HG03432 (cell line): ENCODE measurements around the gene TEP1.
"Not testable (repeated sequence)": the region's sequence is repeated elsewhere in the genome, so short reads cannot be mapped to it uniquely, and the experiment has no call there.

Source experiments
- ATAC-seq: cut with Tn5 transposase; IDR thresholded peaks from one replicate; pipeline ENCODE4 v1.9.1; 2021; ENCODE audit warnings: mild to moderate bottlenecking, moderate library complexity; ENCODE audit not compliant: unreplicated experiment

TEP1 gene

GRCh38 chr14:20412876-20413743 lies at the start of gene TEP1:
TSS of gene TEP1 (minus strand) at chr14:20413501. CDS start at chr14:20408439, 5,062 bp downstream.
- ATAC-seq: peak; percentile 87

DNA sequence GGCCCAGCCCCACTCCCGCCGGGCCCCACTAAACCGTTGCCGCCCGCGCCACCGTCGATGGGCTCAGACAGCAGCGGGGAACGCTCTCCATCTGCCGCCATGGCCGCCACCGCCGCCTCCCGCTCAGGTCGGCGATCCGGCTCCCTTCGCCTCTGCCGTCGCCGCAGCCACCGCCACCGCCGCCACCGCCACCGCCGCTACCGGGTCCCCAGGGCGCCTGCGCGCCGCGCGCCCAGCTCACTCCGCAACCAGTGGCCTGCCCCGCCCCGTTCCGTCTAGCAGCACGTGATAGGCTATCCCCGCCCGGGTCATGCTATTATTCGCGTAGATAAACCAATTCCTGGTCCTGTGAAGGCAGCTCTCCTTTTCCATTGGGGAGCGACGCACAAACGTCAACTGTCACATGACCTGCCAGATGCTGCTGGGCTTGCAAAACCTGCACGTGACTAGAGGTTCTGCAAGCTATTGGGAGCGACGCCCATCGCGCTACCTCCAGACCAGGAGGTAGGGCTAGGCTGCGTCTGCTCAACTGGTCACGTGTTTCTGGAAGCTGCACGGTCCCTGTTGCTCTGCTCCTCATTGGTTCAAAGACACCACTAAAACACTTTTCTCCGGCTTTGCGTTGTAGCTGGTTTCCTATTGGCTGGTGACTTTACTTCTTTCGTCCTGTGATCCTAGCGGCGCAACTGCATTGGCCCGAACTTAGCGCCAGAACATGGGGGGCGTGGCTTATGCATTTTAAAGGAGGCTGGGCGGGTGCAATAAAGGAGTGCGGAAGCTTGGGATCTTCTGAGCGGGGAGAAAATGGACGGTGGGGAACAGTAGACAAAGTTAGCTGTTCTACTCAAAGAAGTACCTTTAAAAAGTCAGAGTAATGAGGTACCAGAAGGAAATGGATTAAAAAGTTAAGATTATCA lies 48.2 kb upstream of the TEP1 start, which contains the start of gene PIP4P1:
TSS of gene PIP4P1 (minus strand) at position 210 of the 917 bp plus-strand sequence. CDS start at position 101, 109 bp downstream.
- peak; percentile 93 for ATAC-seq

DNA sequence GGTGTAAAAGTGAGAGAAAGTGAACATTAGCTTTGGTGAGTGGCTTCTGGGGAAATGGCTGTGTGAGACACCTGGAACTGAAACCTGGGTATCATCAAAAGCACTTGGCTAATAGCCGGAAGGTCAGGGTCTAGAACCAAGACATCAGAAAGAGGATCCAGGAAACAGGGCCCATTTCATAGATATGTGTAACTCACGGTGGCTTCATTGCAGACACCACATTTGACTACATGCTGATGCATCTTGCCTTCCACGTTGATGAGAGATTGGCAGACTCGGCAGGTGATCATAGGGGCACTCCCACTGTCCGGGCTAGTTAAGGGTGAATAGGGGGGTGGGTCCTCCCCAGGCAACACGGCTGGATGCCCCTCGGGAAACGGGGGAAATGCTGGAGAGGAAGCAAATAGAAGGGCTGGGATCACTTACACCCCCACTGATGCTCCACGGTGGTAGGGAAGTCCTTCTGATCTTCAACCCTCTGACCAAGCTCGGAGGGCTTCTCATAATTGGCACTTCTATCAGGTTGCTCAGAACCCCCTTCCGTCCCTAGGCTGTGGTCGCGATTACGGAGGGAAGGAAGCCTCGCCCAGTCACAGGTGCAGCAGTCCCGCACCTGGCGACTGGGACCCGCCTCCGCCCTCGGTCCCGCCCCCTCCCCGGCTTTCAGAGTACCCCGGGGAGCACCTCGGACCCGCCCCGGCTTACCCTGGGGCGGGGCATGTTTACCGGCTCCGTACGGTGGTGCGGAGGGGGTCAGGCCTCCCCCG lies 47.3 kb upstream of the TEP1 start:
- ATAC-seq: peak; percentile 17

- no peak for ATAC-seq
Observed at GRCh38 chr14:20458031-20458789, 44.9 kb upstream of the TEP1 start.

GRCh38 chr14:20456971-20457370 lies 43.7 kb upstream of the TEP1 start:
- ATAC-seq: no peak

DNA sequence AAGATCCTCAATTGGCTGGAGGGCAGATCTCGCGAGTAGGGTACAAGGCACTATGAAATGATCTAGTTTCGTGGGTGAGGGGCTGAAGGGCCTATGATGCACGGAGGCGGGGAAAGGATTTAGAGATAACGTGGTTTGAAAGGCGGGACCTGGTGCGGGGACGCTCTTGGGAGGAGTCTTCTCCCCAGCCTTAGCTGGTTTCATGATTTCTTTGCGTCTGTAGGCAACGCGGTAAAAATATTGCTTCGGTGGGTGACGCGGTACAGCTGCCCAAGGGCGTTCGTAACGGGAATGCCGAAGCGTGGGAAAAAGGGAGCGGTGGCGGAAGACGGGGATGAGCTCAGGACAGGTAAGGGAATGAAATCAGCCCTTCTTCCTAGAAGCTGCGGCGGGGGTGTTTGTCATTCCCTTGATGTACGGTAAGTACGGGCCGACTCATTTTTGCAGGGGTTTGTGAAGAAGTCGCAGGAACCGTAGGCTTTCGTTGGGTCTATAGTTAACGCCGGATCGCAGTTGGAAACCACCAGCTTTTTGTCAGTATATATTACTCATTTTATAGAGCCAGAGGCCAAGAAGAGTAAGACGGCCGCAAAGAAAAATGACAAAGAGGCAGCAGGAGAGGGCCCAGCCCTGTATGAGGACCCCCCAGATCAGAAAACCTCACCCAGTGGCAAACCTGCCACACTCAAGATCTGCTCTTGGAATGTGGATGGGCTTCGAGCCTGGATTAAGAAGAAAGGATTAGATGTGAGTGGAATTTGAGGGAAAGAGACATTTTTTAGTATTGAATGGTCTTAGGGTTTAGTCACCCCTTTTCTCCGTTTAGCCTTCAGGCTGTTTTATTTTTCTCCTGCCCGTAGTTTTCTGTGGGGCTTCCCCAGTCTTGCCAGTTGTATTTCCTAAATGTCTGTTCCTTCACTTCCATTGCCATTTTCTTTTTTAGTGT lies 42.3 kb upstream of the TEP1 start:
- ATAC-seq: peak; percentile 48

GRCh38 chr14:20454516-20455354 lies 41.4 kb upstream of the TEP1 start, which contains the start of the genes APEX1 and OSGEP:
TSS of gene APEX1 (plus strand) at chr14:20455226. CDS start at chr14:20455646, 420 bp downstream.
TSS of gene OSGEP (minus strand) at chr14:20454812. CDS start at chr14:20454683, 129 bp downstream.
- ATAC-seq: peak; percentile 90

DNA sequence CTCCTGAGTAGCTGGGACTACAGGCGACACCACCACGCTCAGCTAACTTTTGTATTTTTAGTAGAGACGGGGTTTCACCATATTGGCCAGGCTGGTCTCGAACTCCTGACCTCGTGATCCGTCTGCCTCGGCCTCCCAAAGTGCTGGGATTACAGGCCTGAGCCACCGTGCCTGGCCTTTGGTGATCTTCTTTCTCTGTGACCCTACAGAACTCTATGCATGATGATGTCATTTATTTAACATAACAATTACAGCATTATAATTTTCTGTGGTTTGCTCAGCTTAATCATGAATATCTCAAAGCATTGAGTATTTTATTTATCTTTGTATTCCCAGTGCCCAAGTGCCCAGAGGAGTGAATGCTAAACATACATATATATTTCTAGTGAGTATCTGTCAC lies 39.5 kb upstream of the TEP1 start:
- not testable (repeated sequence) for ATAC-seq

- ATAC-seq: no peak
Observed at GRCh38 chr14:20446889-20447288, 33.6 kb upstream of the TEP1 start.

GRCh38 chr14:20443650-20444049 lies 30.3 kb upstream of the TEP1 start:
- ATAC-seq: not testable (repeated sequence)

- no peak for ATAC-seq
Observed at GRCh38 chr14:20441461-20441860, 28.2 kb upstream of the TEP1 start.

DNA sequence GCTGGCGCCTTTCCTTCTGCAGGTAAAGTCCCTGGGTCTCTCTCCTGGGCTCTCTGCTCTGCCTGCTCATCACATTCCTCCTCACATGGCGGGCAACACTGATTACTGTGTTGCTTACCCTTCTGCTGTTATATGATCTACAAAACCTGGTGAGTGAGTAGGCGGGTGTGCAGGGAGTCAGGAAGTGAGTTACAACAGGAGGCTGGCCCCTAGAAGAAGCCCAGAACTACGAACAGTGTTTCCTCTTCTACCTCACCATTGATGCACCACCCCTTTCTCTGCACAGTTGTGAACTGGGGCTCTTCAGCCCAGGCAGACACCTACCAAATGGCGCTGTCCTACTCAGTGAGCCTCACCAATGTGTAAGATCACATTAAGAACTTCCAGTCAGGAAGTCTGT lies 27.6 kb upstream of the TEP1 start:
- ATAC-seq: peak; percentile 50

GRCh38 chr14:20440465-20440864 lies 27.2 kb upstream of the TEP1 start:
- ATAC-seq: no peak

DNA sequence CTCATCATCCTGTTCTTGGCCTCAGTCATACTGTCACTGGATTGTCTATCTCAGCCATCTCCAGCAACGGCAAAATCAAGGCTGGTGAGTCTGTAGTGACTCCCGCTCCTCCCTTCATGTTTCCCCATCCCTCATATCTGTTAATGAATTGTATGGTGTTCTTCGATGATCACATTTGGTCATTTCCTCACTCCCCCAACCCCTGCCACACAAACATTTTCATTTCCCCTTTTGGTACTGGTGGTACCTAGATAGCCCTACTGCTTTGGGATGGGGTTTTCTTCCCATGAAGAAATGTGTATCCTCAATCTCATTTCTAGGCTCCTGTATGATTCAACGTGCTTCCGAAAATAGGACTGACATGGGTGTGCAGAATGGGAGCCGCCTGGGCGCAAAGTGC lies 25.4 kb upstream of the TEP1 start:
- peak; percentile 47 for ATAC-seq

- ATAC-seq: no peak
Observed at GRCh38 chr14:20436363-20436755, 23.1 kb upstream of the TEP1 start.

DNA sequence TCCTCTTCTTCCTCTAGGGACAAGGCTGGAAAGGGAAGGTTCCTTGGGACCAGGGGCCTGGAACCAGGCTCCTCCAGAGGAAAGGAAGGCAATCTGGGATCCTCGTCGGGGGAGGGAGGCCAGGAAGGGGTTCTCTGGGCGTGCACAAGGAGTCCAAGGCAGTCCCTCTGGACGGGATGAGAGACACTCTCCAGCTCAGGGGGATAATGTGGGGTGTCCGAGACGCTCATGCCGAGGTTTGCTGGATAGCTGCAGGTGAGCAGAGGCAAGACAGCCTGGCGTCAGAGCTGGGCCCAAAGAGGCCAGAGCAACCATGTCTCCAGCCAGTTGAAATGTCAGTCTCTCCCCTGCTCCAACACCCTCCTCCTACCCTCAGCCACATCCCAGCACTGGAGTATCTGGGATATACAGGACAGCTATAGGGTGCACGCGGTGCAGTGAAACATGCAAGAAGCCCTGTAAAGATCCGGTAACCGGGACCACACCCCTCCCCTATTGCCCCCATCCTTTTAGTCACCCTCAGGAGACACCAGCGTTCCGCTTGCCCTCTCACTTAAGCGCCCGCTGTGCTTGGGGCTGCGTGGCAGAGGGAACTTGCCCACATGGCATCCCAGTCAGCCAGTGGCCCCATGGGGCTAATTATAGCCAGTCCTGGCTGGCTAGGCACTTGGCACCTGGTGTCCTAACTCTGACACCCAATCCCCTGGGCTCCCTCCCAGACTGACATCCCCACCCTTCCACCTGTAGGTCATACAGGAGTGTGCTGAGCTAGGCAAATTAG lies 22.5 kb upstream of the TEP1 start, which contains the start of gene KLHL33:
TSS of gene KLHL33 (minus strand) at position 585 of the 781 bp plus-strand sequence. CDS start at position 230, 355 bp downstream.
- ATAC-seq: no peak
